SK-N-SH (cell line): Measurements from ENCODE around the gene SMURF1.

Source experiments
- CTCF ChIP-seq: fragments of 200-600 bp; sonication (generic); IDR thresholded peaks from 2 replicates; pipeline ENCODE4 v1.6.1; 2017; ENCODE audit warnings: antibody characterized with exemption, mild to moderate bottlenecking, moderate library complexity
- TEAD4 ChIP-seq: IDR thresholded peaks from 2 replicates; pipeline ENCODE4 v1.4.0; 2012; ENCODE audit warnings: mild to moderate bottlenecking, borderline replicate concordance; ENCODE audit not compliant: insufficient read depth

DNA sequence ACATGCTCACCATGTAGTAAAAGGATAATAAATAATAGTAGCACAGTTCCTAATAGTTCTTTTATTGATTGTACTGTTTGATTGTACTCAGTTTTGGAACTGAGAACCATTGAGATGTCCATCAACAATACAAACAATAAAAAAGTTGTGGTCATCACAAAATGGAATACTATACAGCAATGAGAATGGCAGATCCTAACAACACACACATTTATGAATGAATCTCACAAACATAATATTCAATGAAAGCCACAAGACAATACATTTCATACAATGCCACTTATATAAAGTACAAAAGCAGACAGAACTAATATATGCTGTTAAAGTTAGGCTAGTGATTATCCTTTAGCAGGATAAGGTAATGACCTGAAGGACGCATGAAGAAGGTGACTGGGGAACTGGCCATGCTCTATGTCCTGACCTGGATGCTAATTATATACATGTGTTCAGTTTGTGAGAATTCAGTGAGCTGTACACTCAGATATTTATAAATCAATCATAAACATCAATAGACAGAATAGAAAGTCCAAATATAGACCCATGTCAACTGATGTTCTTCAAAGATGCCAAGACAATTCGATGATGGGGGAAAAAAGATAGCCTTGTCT, 70.0 kb downstream of the SMURF1 start:
- TF ChIP-seq CTCF (no peak), TEAD4 (no peak)
